K562 (cell line): Measurements from ENCODE around the gene CNNM3. TPM values are rescaled to one million over a fixed set of nuclear protein-coding genes. Genes with fewer than 3 reads are reported as not detected.

Experiments
- CREB1 ChIP-seq, 2 experiments: sonication (generic) in 1 of 2; formaldehyde crosslinking in 1 of 2; IDR thresholded peaks; 2 replicates each; pipeline versions ENCODE4 v1.6.1 to v1.8.0; 2012 to 2022; ENCODE audit warnings: inconsistent platforms in 1 of 2, mild to moderate bottlenecking in 1 of 2, missing genetic modification reagents in 1 of 2, moderate library complexity in 1 of 2
- EGR1 ChIP-seq: fragments of 450-650 bp; conservative IDR thresholded peaks from 2 replicates; pipeline ENCODE4 v1.6.1; 2017; ENCODE audit warnings: mild to moderate bottlenecking
- FOSL1 ChIP-seq: fragments of 200-800 bp; sonication (Bioruptor generic); conservative IDR thresholded peaks from 2 replicates; pipeline ENCODE4 v1.6.1; 2016; ENCODE audit warnings: missing genetic modification characterization, missing compliant biosample characterization
- FOXA3 ChIP-seq, 2 experiments: fragments of 450-650 bp in 1 of 2; sonication (generic) in 1 of 2; formaldehyde crosslinking; IDR thresholded peaks in 1 of 2; conservative IDR thresholded peaks in 1 of 2; 2 replicates each; pipeline versions ENCODE4 v1.4.0 to v1.8.0; 2020 to 2022; ENCODE audit warnings: mild to moderate bottlenecking in 2 of 2, missing genetic modification reagents in 1 of 2
- GABPA ChIP-seq: fragments of 200-800 bp; sonication (Bioruptor generic); conservative IDR thresholded peaks from 2 replicates; pipeline ENCODE4 v1.6.1; 2016; ENCODE audit warnings: low read depth, missing genetic modification characterization, missing compliant biosample characterization
- HDAC2 ChIP-seq: fragments of 450-650 bp; IDR thresholded peaks from 2 replicates; pipeline ENCODE4 v1.6.1; 2016; ENCODE audit warnings: mild to moderate bottlenecking
- HEY1 ChIP-seq: fragments of 250-450 bp; sonication (Bioruptor Pico); IDR thresholded peaks from 2 replicates; pipeline ENCODE4 v1.5.0; 2020; ENCODE audit warnings: mild to moderate bottlenecking, moderate library complexity, borderline replicate concordance
- ILF3 ChIP-seq: fragments of 450-650 bp; IDR thresholded peaks from 2 replicates; pipeline ENCODE4 v1.6.1; 2018; ENCODE audit warnings: antibody characterized with exemption, mild to moderate bottlenecking, moderate library complexity, borderline replicate concordance
- KAT2B ChIP-seq: IDR thresholded peaks from one replicate; pipeline ENCODE4 v1.6.1; 2012; ENCODE audit warnings: low read depth, mild to moderate bottlenecking, control low read depth, inconsistent platforms, low read length, moderate library complexity
- KAT7 ChIP-seq: sonication (generic); formaldehyde crosslinking; IDR thresholded peaks from 2 replicates; pipeline ENCODE4 v1.8.0; 2022; ENCODE audit warnings: missing genetic modification reagents, mild to moderate bottlenecking, borderline replicate concordance
- KDM5B ChIP-seq: fragments of 200-600 bp; sonication (generic); IDR thresholded peaks from 2 replicates; pipeline ENCODE4 v1.6.1; 2012; ENCODE audit warnings: low read depth, mild to moderate bottlenecking, moderate library complexity, low read length, control low read depth, inconsistent platforms; ENCODE audit not compliant: insufficient replicate concordance
- MTA3 ChIP-seq: fragments of 450-650 bp; formaldehyde crosslinking; IDR thresholded peaks from 2 replicates; pipeline ENCODE4 v1.6.1; 2017; ENCODE audit warnings: mild to moderate bottlenecking, borderline replicate concordance
- NCOA2 ChIP-seq, 2 experiments: fragments of 450-650 bp; IDR thresholded peaks; 2 replicates each; pipeline ENCODE4 v1.6.1; 2018; ENCODE audit warnings: mild to moderate bottlenecking in 2 of 2, moderate library complexity in 1 of 2; ENCODE audit not compliant: partially characterized antibody in 2 of 2
- NEUROD1 ChIP-seq: fragments of 150-350 bp; IDR thresholded peaks from 2 replicates; pipeline ENCODE4 v1.6.1; 2014; ENCODE audit warnings: borderline replicate concordance, low read length, low read depth; ENCODE audit not compliant: partially characterized antibody
- RB1 ChIP-seq: fragments of 450-650 bp; IDR thresholded peaks from 2 replicates; pipeline ENCODE4 v1.6.1; 2017; ENCODE audit warnings: low read depth, mild to moderate bottlenecking
- RFX5 ChIP-seq: IDR thresholded peaks from 2 replicates; pipeline ENCODE4 v1.6.1; 2011; ENCODE audit warnings: low read depth, mild to moderate bottlenecking, improper control_type of control experiment, low read length
- SMAD1 ChIP-seq: fragments of 150-350 bp; IDR thresholded peaks from 2 replicates; pipeline ENCODE4 v1.6.1; 2014; ENCODE audit warnings: low read length, low read depth; ENCODE audit not compliant: partially characterized antibody
- SMAD2 ChIP-seq: fragments of 150-350 bp; IDR thresholded peaks from 2 replicates; pipeline ENCODE4 v1.6.1; 2014; ENCODE audit warnings: low read depth, mild to moderate bottlenecking, low read length
- SOX6 ChIP-seq: fragments of 450-650 bp; IDR thresholded peaks from 2 replicates; pipeline ENCODE4 v1.6.1; 2014; ENCODE audit warnings: mild to moderate bottlenecking
- ZBTB17 ChIP-seq: fragments of 450-650 bp; formaldehyde crosslinking; IDR thresholded peaks from 2 replicates; pipeline ENCODE4 v1.4.0; 2020; ENCODE audit warnings: mild to moderate bottlenecking
- ZEB2 ChIP-seq: fragments of 450-650 bp; IDR thresholded peaks from 2 replicates; pipeline ENCODE4 v1.6.1; 2016
- ZNF140 ChIP-seq: fragments of 250-450 bp; sonication (Bioruptor Pico); IDR thresholded peaks from 2 replicates; pipeline ENCODE4 v1.8.0; 2021; ENCODE audit warnings: moderate library complexity, mild to moderate bottlenecking, inconsistent platforms
- ZNF79 ChIP-seq: fragments of 250-450 bp; sonication (Bioruptor Pico); IDR thresholded peaks from 2 replicates; pipeline ENCODE4 v1.4.0; 2020; ENCODE audit warnings: low read depth, mild to moderate bottlenecking, moderate library complexity
- polyA plus RNA-seq, 8 experiments: library from polyadenylated mRNA; depleted of rRNA in 4 of 8; stranded (reverse) in 5 of 8; unstranded in 3 of 8; fragments of >200 nt; fragmentation: Nextera tagmentation in 2 of 8; fragmentation: Illumina TruSeq in 1 of 8; extraction: Ambion mirVana in 2 of 8; extraction: Trizol in 1 of 8; gene quantifications; 2 replicates each; pipeline versions ENCODE4 v1.2.1 to v1.2.3, GENCODE V29; 2011 to 2014; ENCODE audit warnings: inconsistent platforms in 1 of 8, missing spikeins in 1 of 8
- total RNA-seq, 7 experiments: library from RNA; depleted of rRNA in 6 of 7; stranded (reverse); fragments of >200 nt in 6 of 7; fragmentation: Illumina TruSeq in 2 of 7; extraction: Trizol in 2 of 7; gene quantifications; 2 replicates each; pipeline versions ENCODE4 v1.2.1 to v1.2.3, GENCODE V29; 2011 to 2021; ENCODE audit warnings: low replicate concordance in 1 of 7
- TF ChIP-seq, protein P1 (sequence below): sonication (generic); formaldehyde crosslinking; IDR thresholded peaks from 2 replicates; pipeline ENCODE4 v1.8.0; 2022; ENCODE audit warnings: mild to moderate bottlenecking, missing genetic modification reagents
- TF ChIP-seq, protein P2 (sequence below): fragments of 450-650 bp; formaldehyde crosslinking; IDR thresholded peaks from 2 replicates; pipeline ENCODE4 v1.4.0; 2022; ENCODE audit warnings: missing genetic modification characterization

Gene CNNM3
- total and polyA plus RNA-seq, 9 of the 15 experiments (the other 6 are each of a cell fraction or from before 2014, with no cell fraction given): 1.4 to 16.9 (median 6.5) TPM

DNA sequence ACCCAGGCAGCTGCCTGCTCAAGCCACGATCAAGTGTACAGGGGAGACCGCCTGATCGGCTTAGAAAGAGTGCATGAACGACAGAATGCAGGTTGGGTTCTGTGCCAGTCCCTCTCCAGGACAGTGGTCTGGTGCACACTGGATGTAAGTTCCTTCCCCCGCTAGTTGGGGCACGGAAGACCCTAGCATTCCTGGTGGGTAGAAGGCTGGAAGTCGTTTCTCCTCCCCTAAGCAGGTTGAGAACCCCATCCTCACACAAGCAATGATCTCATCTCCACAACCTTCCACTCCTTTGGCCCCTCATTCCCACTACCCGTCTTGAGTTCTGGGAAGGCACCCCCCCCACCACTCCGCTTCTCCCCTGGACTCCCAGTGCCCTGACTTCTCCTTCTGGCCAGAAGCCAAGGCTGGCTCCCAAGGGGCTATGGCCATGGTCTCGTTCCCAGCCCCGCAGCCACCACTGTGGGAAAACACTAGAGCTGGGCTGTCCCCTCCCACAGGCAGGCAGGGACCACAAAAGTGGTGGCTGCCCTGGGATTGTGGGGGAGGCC lies 43.1 kb downstream of the CNNM3 start (continued):
- TF ChIP-seq, protein P1, sequence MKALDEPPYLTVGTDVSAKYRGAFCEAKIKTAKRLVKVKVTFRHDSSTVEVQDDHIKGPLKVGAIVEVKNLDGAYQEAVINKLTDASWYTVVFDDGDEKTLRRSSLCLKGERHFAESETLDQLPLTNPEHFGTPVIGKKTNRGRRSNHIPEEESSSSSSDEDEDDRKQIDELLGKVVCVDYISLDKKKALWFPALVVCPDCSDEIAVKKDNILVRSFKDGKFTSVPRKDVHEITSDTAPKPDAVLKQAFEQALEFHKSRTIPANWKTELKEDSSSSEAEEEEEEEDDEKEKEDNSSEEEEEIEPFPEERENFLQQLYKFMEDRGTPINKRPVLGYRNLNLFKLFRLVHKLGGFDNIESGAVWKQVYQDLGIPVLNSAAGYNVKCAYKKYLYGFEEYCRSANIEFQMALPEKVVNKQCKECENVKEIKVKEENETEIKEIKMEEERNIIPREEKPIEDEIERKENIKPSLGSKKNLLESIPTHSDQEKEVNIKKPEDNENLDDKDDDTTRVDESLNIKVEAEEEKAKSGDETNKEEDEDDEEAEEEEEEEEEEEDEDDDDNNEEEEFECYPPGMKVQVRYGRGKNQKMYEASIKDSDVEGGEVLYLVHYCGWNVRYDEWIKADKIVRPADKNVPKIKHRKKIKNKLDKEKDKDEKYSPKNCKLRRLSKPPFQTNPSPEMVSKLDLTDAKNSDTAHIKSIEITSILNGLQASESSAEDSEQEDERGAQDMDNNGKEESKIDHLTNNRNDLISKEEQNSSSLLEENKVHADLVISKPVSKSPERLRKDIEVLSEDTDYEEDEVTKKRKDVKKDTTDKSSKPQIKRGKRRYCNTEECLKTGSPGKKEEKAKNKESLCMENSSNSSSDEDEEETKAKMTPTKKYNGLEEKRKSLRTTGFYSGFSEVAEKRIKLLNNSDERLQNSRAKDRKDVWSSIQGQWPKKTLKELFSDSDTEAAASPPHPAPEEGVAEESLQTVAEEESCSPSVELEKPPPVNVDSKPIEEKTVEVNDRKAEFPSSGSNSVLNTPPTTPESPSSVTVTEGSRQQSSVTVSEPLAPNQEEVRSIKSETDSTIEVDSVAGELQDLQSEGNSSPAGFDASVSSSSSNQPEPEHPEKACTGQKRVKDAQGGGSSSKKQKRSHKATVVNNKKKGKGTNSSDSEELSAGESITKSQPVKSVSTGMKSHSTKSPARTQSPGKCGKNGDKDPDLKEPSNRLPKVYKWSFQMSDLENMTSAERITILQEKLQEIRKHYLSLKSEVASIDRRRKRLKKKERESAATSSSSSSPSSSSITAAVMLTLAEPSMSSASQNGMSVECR: no peak
- TF ChIP-seq ILF3 (no peak), ZNF79 (CRISPR knock-in tag) (no peak), KAT2B (no peak), FOSL1 (tag) (no peak), NCOA2 (IDR thresholded peaks at IDR 0.05; ENCODE audit: partially characterized antibody in 2 of 2) (no peak), GABPA (tag) (no peak), HEY1 (CRISPR knock-in tag) (no peak), KAT7 (0 out of 2 replicates have a peak, but pooled peaks have one; percentile 30), ZEB2 (no peak), ZNF140 (CRISPR knock-in tag) (no peak), MTA3 (no peak), KDM5B (peak; percentile 30), CREB1 (IDR thresholded peaks at IDR 0.05) (no peak), CREB1 (CRISPR knock-in tag; IDR thresholded peaks at IDR 0.05) (no peak), SMAD2 (no peak), FOXA3 (CRISPR knock-in tag; conservative IDR thresholded peaks at IDR 0.05 in 1 of 2, IDR thresholded peaks at IDR 0.05 in 1 of 2) (no peak), RB1 (no peak), NEUROD1 (no peak), HDAC2 (no peak), EGR1 (no peak), ZBTB17 (CRISPR knock-in tag) (peak; percentile 42; the same call in 1 of the 2 replicates), RFX5 (no peak), SOX6 (no peak), SMAD1 (no peak)
- TF ChIP-seq, protein P2, sequence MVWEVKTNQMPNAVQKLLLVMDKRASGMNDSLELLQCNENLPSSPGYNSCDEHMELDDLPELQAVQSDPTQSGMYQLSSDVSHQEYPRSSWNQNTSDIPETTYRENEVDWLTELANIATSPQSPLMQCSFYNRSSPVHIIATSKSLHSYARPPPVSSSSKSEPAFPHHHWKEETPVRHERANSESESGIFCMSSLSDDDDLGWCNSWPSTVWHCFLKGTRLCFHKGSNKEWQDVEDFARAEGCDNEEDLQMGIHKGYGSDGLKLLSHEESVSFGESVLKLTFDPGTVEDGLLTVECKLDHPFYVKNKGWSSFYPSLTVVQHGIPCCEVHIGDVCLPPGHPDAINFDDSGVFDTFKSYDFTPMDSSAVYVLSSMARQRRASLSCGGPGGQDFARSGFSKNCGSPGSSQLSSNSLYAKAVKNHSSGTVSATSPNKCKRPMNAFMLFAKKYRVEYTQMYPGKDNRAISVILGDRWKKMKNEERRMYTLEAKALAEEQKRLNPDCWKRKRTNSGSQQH (CRISPR knock-in tag): peak; percentile 38; the same call in 1 of the 2 replicates
